Thyroid gland (tissue), 4 donors: Measurements from ENCODE around the gene BTBD2. TPM values are rescaled to one million over a fixed set of nuclear protein-coding genes. Genes with fewer than 3 reads are reported as not detected.

Source experiments
- DNase-seq, 2 donors: peaks; one replicate each; pipeline ENCODE4 v3.0.0-alpha.2; 2019
- H3K27ac ChIP-seq, 3 donors: fragments of 200-600 bp; sonication (generic); 1 replicate in 2 of 3; 2 replicates in 1 of 3; pipeline ENCODE4 v1.5.1; 2016 to 2019; ENCODE audit warnings: mild to moderate bottlenecking in 1 of 3, moderate library complexity in 1 of 3
- H3K27me3 ChIP-seq: fragments of 200-600 bp; sonication (generic); one replicate; pipeline ENCODE4 v1.5.1; 2019
- H3K36me3 ChIP-seq, 2 donors: fragments of 200-600 bp; sonication (generic); one replicate each; pipeline ENCODE4 v1.5.1; 2016 to 2019
- H3K4me1 ChIP-seq, 2 donors: fragments of 200-600 bp; sonication (generic); one replicate each; pipeline ENCODE4 v1.5.1; 2017 to 2019
- H3K4me3 ChIP-seq, 3 donors: fragments of 200-600 bp; sonication (generic); replicated peaks in 1 of 3; 1 replicate in 2 of 3; 2 replicates in 1 of 3; pipeline ENCODE4 v1.5.1; 2016; ENCODE audit warnings: mild to moderate bottlenecking in 1 of 3
- H3K9me3 ChIP-seq: fragments of 200-600 bp; sonication (generic); one replicate; pipeline ENCODE4 v1.5.1; 2017
- POLR2A ChIP-seq, 2 donors: fragments of 450-650 bp; IDR thresholded peaks; one replicate each; pipeline ENCODE4 v1.6.1; 2017; ENCODE audit warnings: antibody characterized with exemption in 2 of 2, mild to moderate bottlenecking in 2 of 2, moderate library complexity in 1 of 2
- WGBS, 2 donors: methylation state at CpG; one replicate each; pipeline ENCODE4 v1.1.5; 2017; 5-methylcytosine and 5-hydroxymethylcytosine counted together
- intact Hi-C: fragments of 100-400 bp; cut with DNase I; formaldehyde crosslinking; loops from one replicate; pipeline ENCODE4 v1.15.1; 2023
- total RNA-seq, 4 donors: library from RNA; depleted of rRNA; stranded (reverse); fragments of >200 nt; gene quantifications; one replicate each; pipeline ENCODE4 v1.2.3, GENCODE V29; 2016
- TF ChIP-seq, protein P1 (sequence below), 6 experiments: fragments of 200-600 bp in 3 of 6; fragments of 450-650 bp in 3 of 6; sonication (generic) in 3 of 6; IDR thresholded peaks; one replicate each; pipeline ENCODE4 v1.5.1; 2016 to 2019; ENCODE audit warnings: antibody characterized with exemption in 6 of 6, mild to moderate bottlenecking in 2 of 6, inconsistent platforms in 1 of 6, moderate library complexity in 1 of 6

BTBD2 gene
- total RNA-seq, 4 donors from 2014 or later: 74.8 to 89.9 (median 76.2) TPM

DNA sequence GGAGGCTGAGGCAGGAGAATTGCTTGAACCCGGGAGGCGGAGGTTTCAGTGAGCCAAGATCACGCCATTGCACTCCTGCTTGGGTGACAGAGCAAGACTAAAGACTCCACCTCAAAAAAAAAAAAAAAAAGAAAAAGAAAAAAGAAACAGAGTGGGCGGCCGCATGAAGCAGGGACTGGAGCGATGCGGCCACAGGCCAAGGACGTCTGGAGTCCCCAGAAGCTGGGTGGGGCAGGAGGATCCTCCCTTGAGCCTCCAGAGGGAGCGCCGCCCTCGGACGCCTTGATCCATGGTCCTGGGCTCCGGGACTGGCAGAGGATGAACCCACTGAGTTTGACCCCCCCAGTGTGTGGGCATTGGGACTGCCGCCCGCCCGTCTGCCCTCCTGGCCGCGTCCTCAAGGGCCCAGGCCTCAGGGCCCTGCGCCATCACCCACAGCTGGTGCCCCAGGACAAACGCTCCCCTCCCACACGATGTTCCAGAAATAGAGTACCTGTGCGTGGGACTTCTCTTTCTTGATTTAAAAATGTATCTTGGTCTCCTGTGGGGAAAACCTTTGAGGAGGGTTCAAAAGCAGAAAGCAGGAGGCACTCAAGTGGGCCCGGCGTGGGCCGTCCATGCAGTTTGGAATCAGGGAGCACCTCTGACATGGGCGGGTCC is 15.5 kb downstream of the BTBD2 start:
- no peak for DNase-seq
- peaks cover 0 to 4% of the 10 kb centered on the region in 2 donors for H3K4me1 ChIP-seq
- peaks cover 0 to 26% of the 10 kb centered on the region in 2 donors for H3K36me3 ChIP-seq
- 91 to 94% methylated on average over 26 of the region's 26 CpGs for WGBS, 2 donors
- H3K27me3 ChIP-seq: no peaks in the 10 kb centered on the region
- intact Hi-C loops: no loop called here
- H3K27ac ChIP-seq: no peak overlapping the region
- TF ChIP-seq POLR2A (IDR thresholded peaks at IDR 0.05): no peak
- no peak overlapping the region for H3K4me3 ChIP-seq
- H3K9me3 ChIP-seq: no peaks in the 10 kb centered on the region

DNA sequence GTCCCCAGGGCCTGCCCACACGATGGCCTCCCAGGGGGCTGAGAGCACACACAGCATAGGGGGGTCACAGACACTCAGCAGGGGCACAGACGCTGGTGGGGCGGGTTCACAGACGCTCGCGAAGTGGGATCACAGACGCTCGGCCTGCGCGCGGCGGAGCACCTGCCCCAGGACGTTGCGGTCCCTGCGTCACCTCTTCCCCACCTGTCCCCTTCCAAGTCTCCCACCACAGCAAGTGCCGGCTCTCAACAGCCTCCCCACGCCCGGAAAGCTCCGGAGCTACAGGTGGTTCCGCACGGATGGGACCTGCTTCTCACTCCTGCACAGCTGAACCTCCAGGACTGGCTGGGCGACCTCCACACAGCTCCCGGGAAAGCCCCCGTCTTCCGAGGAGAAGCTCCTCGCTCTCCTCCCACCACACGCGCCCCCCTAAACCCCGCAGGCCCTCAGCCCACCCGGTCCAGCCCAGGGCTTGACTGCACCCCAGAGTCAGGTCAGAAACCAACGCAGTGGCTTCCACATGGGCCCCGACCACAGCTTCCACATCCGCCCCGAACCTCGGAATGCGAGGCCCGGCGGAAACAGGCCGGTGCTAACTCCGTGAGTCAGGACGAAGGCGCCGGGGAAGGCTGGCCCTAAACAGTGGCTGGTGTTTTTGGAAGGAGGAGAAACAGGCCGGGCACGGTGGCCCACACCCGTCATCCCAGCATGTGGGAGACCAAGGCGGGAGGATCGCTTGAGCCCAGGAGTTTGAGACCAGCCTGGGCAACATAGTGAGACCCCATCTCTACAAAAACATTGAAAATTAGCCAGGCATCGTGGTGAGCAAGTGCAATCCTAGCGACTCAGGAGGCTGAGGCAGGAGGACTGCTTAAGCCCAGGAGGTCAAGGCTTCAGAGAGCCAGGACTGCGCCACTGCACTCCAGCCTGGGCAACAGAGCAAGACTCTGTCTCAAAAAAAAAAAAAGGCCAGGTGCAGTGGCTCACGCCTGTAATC is 16.5 kb downstream of the BTBD2 start:
- Histone ChIP-seq H3K36me3 (peaks cover 0 to 31% of the 10 kb centered on the region in 2 donors), H3K27ac (no peak overlapping the region), H3K9me3 (no peaks in the 10 kb centered on the region), H3K4me1 (no peaks in the 10 kb centered on the region), H3K27me3 (no peaks in the 10 kb centered on the region), H3K4me3 (no peak overlapping the region)
- TF ChIP-seq, protein P1, sequence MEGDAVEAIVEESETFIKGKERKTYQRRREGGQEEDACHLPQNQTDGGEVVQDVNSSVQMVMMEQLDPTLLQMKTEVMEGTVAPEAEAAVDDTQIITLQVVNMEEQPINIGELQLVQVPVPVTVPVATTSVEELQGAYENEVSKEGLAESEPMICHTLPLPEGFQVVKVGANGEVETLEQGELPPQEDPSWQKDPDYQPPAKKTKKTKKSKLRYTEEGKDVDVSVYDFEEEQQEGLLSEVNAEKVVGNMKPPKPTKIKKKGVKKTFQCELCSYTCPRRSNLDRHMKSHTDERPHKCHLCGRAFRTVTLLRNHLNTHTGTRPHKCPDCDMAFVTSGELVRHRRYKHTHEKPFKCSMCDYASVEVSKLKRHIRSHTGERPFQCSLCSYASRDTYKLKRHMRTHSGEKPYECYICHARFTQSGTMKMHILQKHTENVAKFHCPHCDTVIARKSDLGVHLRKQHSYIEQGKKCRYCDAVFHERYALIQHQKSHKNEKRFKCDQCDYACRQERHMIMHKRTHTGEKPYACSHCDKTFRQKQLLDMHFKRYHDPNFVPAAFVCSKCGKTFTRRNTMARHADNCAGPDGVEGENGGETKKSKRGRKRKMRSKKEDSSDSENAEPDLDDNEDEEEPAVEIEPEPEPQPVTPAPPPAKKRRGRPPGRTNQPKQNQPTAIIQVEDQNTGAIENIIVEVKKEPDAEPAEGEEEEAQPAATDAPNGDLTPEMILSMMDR (IDR thresholded peaks at IDR 0.05): no peak
- no peak for TF ChIP-seq POLR2A (IDR thresholded peaks at IDR 0.05)
- no peak for DNase-seq
- intact Hi-C loops: no loop called here
- 94 to 96% methylated on average over 40 to 52 of the region's 52 CpGs for WGBS, 2 donors

DNA sequence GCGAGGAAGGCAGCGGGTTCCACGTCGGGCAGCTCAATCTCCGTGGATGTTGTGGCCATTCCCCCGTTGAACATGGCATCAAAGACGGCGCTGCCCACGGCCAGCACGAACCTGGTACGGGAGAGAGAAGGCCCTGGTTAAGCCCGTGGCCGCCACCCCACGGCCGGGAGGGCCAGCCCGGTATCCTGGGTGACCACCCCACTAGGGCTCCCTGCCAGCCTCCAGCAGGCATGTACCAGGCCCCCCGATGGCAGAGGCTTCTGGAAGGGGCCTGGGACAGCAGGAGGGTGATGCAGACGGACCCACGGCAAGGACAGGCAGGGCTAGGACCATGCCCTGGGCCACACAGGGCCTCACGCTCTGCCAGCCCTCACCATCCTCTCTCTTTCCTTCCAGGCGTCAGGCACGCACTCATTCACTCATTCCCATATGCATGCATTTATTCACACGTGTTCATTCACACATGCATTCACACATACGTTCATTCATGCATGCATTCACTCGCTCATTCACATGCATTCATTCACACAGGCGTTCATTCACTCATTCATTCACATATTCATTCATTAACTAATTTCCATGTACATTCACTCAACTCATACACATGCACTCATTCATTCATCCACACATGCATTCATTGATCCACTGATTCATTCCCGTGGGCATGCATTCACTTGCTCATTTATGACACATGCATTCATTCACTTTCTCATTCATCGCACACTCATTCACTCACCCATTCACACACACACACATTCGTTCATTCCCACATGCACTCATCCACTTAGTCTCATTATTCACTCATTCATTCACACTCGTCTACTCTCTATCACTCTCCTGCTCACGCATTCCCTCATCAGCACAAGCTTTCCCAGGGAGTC is 17.9 kb downstream of the BTBD2 start:
- intact Hi-C loops: no loop called here
- Histone ChIP-seq H3K4me1 (no peaks in the 10 kb centered on the region), H3K36me3 (peaks cover 0 to 34% of the 10 kb centered on the region in 2 donors), H3K4me3 (no peak overlapping the region), H3K9me3 (no peaks in the 10 kb centered on the region), H3K27ac (no peak overlapping the region), H3K27me3 (no peaks in the 10 kb centered on the region)
- DNase-seq: no peak
- 95 to 96% methylated on average over 26 of the region's 31 CpGs for WGBS, 2 donors
- TF ChIP-seq, protein P1 (IDR thresholded peaks at IDR 0.05): no peak

DNA sequence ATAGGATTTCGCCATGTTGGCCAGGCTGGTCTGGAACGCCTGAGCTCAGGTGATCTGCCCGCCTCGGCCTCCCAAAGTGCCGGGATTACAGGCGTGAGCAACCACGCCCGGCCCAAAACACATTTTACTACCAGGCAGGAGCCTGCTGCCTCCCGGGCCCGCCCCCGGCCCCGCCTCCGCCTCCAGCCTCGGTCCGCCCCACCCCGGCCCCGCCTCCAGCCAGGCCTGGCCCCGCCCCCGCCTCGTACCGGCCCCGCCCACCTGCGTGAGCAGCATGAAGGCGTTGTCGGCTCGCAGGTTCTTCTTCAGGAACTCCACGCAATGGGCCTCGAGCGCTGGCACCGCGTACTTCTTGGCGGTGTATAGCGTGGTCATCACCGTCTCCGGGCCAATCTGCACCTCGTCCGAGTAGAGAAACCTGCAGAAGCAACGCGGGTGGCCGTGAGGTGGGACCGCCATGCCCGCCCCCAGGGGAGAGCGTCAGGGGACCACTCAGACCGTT is 22.7 kb downstream of the BTBD2 start:
- no peaks in the 10 kb centered on the region for H3K9me3 ChIP-seq
- no peaks in the 10 kb centered on the region for H3K27me3 ChIP-seq
- H3K4me3 ChIP-seq: no peak overlapping the region
- 95 to 97% methylated on average over 13 to 16 of the region's 44 CpGs for WGBS, 2 donors
- no peak overlapping the region for H3K27ac ChIP-seq
- H3K36me3 ChIP-seq: peaks cover 38 to 49% of the 10 kb centered on the region in 2 donors
- intact Hi-C loops: no loop called here
- TF ChIP-seq POLR2A (IDR thresholded peaks at IDR 0.05): no peak
- TF ChIP-seq, protein P1 (IDR thresholded peaks at IDR 0.05): no peak
- H3K4me1 ChIP-seq: no peaks in the 10 kb centered on the region
- no peak for DNase-seq
